Suppressor macrophage treated with lipopolysaccharide for 4 hours (primary cell): ENCODE measurements around the gene C2CD4C.
"Not testable (repeated sequence)": the region's sequence is repeated elsewhere in the genome, so short reads cannot be mapped to it uniquely, and the experiment has no call there.

Experiments used
- DNase-seq: peaks from one replicate; pipeline ENCODE4 v3.0.0-alpha.2; 2020

The C2CD4C gene

GRCh38 chr19:362154-362553 lies 46.8 kb downstream of the C2CD4C start:
- DNase-seq = no peak

- no peak for DNase-seq
Measured at GRCh38 chr19:359653-359925, 49.4 kb downstream of the C2CD4C start.

- not testable (repeated sequence) for DNase-seq
Measured at GRCh38 chr19:355536-355935, 53.4 kb downstream of the C2CD4C start.
